ENCODE measurements around the gene TKTL1.

TKTL1 gene

DNA sequence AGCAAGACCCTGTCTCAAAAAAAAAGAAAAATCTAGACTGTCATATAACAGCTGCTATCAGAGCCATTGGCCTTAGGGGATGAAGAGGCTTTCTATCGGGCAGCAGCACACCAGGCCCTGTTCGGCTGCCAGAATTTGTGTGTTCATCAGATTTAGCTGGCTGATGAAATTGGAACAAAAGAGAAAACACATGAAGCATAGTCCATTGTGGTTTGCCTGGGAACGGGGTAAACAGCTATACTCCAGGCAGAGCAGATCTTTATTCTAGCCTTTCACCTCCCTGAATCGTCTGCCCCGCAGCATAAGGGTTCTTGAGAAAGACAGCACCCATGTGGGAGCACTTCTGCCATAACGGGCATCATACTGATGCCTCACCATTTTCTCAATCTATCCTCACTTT is 11.6 kb downstream of the TKTL1 start:
- Histone ChIP-seq H3K4me3 (ENCODE audit: insufficient read depth, low read length, poor library complexity, severe bottlenecking) (no peak overlapping the region), H3K36me3 (ENCODE audit: low read length) (no peaks in the 10 kb centered on the region), H3K4me2 (ENCODE audit: low read depth, low read length, poor library complexity, severe bottlenecking) (no peak overlapping the region), H3K9me2 (replicated peaks; ENCODE audit: insufficient read depth, low read length) (no peaks in the 10 kb centered on the region), H3K79me2 (ENCODE audit: insufficient read depth, low read length) (no peaks in the 10 kb centered on the region), H3K27me3 (ENCODE audit: low read length) (no peaks in the 10 kb centered on the region), H3K9ac (ENCODE audit: low read length) (no peak overlapping the region), H3K27ac (ENCODE audit: low read depth, low read length) (no peak overlapping the region), H3F3A (ENCODE audit: insufficient read depth) (no peaks in the 10 kb centered on the region), H3K9me3 (ENCODE audit: insufficient read depth, low read length) (no peaks in the 10 kb centered on the region), H4K20me1 (ENCODE audit: low read depth, low read length) (no peaks in the 10 kb centered on the region), H2AFZ (ENCODE audit: low read depth, low read length, severe bottlenecking) (no peak overlapping the region)
- TF ChIP-seq EZH2phosphoT487 (conservative IDR thresholded peaks at IDR 0.05; ENCODE audit: low read length): no peak
- TF ChIP-seq, protein P1, sequence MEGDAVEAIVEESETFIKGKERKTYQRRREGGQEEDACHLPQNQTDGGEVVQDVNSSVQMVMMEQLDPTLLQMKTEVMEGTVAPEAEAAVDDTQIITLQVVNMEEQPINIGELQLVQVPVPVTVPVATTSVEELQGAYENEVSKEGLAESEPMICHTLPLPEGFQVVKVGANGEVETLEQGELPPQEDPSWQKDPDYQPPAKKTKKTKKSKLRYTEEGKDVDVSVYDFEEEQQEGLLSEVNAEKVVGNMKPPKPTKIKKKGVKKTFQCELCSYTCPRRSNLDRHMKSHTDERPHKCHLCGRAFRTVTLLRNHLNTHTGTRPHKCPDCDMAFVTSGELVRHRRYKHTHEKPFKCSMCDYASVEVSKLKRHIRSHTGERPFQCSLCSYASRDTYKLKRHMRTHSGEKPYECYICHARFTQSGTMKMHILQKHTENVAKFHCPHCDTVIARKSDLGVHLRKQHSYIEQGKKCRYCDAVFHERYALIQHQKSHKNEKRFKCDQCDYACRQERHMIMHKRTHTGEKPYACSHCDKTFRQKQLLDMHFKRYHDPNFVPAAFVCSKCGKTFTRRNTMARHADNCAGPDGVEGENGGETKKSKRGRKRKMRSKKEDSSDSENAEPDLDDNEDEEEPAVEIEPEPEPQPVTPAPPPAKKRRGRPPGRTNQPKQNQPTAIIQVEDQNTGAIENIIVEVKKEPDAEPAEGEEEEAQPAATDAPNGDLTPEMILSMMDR (IDR thresholded peaks at IDR 0.05; ENCODE audit: insufficient read depth, low read length, poor library complexity, severe bottlenecking): no peak

DNA sequence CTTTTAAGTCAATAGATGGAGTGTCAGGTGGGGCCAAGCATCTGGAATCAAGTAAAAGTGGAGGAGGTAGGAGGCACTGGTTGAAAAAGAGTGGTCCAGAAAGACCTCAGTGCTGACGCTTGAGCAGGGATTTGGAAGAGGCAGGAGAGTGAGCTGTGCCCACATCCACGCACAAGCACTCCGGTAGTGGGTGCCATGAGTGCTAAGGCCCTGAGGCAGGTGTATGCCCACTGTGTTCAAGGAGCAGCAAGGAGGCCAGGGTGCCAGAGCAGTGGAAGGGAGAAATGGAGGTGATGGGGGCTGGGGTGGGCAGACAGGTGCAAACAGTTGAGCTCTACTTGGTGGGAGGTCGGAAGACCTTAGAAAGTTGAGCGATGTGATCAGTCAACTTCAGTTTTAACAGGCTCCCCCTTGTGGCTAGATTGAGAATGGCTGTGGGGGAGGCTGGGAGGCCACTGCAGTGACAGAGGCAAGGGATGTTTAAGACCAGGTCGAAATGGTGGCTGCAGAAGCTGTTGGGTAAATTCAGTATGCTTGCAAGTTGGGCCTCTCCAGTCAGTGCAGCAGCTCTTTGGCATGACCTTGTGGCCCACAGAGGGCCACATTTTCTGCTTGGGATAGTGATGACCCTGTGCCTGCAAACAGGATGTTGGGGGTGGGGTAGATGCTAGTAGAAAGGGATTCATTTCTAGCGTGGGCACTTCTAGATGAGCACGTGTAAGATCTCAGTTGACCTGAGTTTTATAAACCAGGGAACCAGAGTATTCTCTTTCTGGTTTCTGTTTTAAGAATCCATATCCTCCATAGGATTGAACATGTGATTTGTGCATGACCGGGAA is 12.7 kb downstream of the TKTL1 start:
- Histone ChIP-seq H3K27ac (ENCODE audit: low read depth, low read length) (no peak overlapping the region), H2AFZ (ENCODE audit: low read depth, low read length, severe bottlenecking) (no peak overlapping the region), H4K20me1 (ENCODE audit: low read depth, low read length) (no peaks in the 10 kb centered on the region), H3K9ac (ENCODE audit: low read length) (no peak overlapping the region), H3K9me3 (ENCODE audit: insufficient read depth, low read length) (no peaks in the 10 kb centered on the region), H3K79me2 (ENCODE audit: insufficient read depth, low read length) (no peaks in the 10 kb centered on the region), H3K36me3 (ENCODE audit: low read length) (no peaks in the 10 kb centered on the region), H3K27me3 (ENCODE audit: low read length) (no peaks in the 10 kb centered on the region), H3K4me3 (ENCODE audit: insufficient read depth, low read length, poor library complexity, severe bottlenecking) (no peak overlapping the region), H3F3A (ENCODE audit: insufficient read depth) (no peaks in the 10 kb centered on the region), H3K4me2 (ENCODE audit: low read depth, low read length, poor library complexity, severe bottlenecking) (no peak overlapping the region), H3K9me2 (replicated peaks; ENCODE audit: insufficient read depth, low read length) (no peaks in the 10 kb centered on the region)
- TF ChIP-seq, protein P1 (IDR thresholded peaks at IDR 0.05; ENCODE audit: insufficient read depth, low read length, poor library complexity, severe bottlenecking): peak; percentile 49
- no peak for TF ChIP-seq EZH2phosphoT487 (conservative IDR thresholded peaks at IDR 0.05; ENCODE audit: low read length)

DNA sequence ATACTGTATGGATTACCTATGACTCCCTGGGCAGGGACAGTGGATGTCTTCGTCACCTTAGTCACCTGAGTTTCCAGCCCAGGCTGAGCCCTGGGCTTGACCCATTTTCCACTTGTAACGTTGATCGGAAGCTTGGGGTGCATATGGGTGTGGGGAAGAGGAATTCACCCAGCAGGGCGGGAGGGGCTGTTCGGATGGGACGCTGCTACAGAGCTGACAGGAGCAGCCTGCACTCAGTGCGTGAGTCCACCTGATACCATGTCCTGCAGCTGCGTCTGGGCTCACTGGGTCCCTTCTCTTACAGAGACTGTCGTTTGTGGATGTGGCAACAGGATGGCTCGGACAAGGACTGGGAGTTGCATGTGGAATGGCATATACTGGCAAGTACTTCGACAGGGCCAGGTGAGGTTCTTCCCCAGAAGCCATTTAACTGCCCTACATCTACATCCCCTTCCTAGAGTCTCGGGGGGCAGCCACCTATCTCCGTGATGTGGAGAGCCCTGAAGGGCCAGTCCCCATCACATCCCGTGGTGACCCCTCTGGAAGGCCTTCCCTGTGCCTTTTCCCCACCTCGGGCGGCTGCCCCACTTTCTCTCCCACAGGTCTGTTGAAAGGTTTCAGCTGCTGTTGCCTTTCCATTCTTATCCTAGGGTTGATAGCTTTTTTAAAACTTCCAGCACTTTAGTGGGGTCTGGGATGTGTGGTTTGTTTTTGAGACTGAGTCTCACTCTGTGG is 13.6 kb downstream of the TKTL1 start:
- Histone ChIP-seq H3F3A (ENCODE audit: insufficient read depth) (no peaks in the 10 kb centered on the region), H3K9ac (ENCODE audit: low read length) (no peak overlapping the region), H2AFZ (ENCODE audit: low read depth, low read length, severe bottlenecking) (no peak overlapping the region), H3K9me2 (replicated peaks; ENCODE audit: insufficient read depth, low read length) (no peaks in the 10 kb centered on the region), H3K79me2 (ENCODE audit: insufficient read depth, low read length) (no peaks in the 10 kb centered on the region), H3K4me2 (ENCODE audit: low read depth, low read length, poor library complexity, severe bottlenecking) (no peak overlapping the region), H3K27me3 (ENCODE audit: low read length) (no peaks in the 10 kb centered on the region), H4K20me1 (ENCODE audit: low read depth, low read length) (no peaks in the 10 kb centered on the region), H3K36me3 (ENCODE audit: low read length) (no peaks in the 10 kb centered on the region), H3K9me3 (ENCODE audit: insufficient read depth, low read length) (no peaks in the 10 kb centered on the region), H3K27ac (ENCODE audit: low read depth, low read length) (no peak overlapping the region), H3K4me3 (ENCODE audit: insufficient read depth, low read length, poor library complexity, severe bottlenecking) (no peak overlapping the region)
- no peak for TF ChIP-seq EZH2phosphoT487 (conservative IDR thresholded peaks at IDR 0.05; ENCODE audit: low read length)
- TF ChIP-seq, protein P1 (IDR thresholded peaks at IDR 0.05; ENCODE audit: insufficient read depth, low read length, poor library complexity, severe bottlenecking): no peak
